ENCODE results near the gene ICAM1. TPM values are rescaled to one million over a fixed set of nuclear protein-coding genes. Genes with fewer than 3 reads are reported as not detected.

ICAM1 gene
- polyA plus RNA-seq, 1 donor (not counting 4 experiments of a cell fraction or from before 2014, with no cell fraction given): 0.30 TPM

DNA sequence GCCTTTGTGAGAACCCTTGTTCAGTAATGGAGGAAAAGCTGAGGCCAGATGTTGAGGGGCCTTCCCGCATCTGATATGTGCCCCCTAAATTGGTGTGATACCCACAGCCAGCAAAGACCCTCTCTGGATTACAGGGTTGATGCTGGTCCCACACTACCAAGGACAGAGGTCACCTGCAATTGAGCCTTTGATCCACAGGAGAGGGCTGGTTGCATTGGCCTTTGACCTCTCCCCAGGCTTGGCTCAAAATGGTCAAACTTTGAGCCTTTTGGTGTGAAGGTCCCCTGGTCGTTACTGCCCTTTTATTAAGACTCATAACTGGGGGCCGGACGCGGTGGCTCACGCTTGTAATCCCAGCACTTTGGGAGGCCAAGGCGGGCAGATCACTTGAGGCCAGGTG lies 27.3 kb upstream of the ICAM1 start:
- Histone ChIP-seq H2AFZ (ENCODE audit: control insufficient read depth, low read length) (no peak overlapping the region), H3K36me3 (ENCODE audit: control insufficient read depth in 2 of 2, extremely low read depth in 1 of 2, insufficient read depth in 2 of 2, low read length in 2 of 2) (no peaks in the 10 kb centered on the region), H3K9me3 (ENCODE audit: control insufficient read depth, low read depth, low read length) (no peaks in the 10 kb centered on the region), H3K79me2 (ENCODE audit: control insufficient read depth, insufficient read depth, low read length) (no peaks in the 10 kb centered on the region), H3K27me3 (ENCODE audit: control insufficient read depth, extremely low read depth, insufficient read depth, low read length) (no peaks in the 10 kb centered on the region), H3K9ac (ENCODE audit: control insufficient read depth, extremely low read depth, insufficient read depth, low read length) (no peak overlapping the region), H3K4me3 (ENCODE audit: control insufficient read depth in 2 of 3, extremely low read depth in 1 of 3, insufficient read depth in 2 of 3, low read depth in 1 of 3, low read length in 3 of 3) (no peak overlapping the region), H3K27ac (ENCODE audit: control insufficient read depth, insufficient read depth, low read length) (no peak overlapping the region), H3K9me1 (ENCODE audit: control insufficient read depth, extremely low read depth, insufficient read depth, low read length) (no peaks in the 10 kb centered on the region), H3K4me2 (ENCODE audit: control insufficient read depth, extremely low read depth, insufficient read depth, low read depth, low read length) (no peak overlapping the region), H3K4me1 (ENCODE audit: control insufficient read depth, extremely low read depth, insufficient read depth, low read length) (peaks cover 3% of the 10 kb centered on the region), H4K20me1 (ENCODE audit: control insufficient read depth, extremely low read depth, insufficient read depth, low read length) (no peaks in the 10 kb centered on the region)
- dilution Hi-C loops (cut with MboI; ENCODE audit: extremely low pct_ligation_motif_present, low sequenced_read_pairs): no loop called here
- TF ChIP-seq, protein P1, sequence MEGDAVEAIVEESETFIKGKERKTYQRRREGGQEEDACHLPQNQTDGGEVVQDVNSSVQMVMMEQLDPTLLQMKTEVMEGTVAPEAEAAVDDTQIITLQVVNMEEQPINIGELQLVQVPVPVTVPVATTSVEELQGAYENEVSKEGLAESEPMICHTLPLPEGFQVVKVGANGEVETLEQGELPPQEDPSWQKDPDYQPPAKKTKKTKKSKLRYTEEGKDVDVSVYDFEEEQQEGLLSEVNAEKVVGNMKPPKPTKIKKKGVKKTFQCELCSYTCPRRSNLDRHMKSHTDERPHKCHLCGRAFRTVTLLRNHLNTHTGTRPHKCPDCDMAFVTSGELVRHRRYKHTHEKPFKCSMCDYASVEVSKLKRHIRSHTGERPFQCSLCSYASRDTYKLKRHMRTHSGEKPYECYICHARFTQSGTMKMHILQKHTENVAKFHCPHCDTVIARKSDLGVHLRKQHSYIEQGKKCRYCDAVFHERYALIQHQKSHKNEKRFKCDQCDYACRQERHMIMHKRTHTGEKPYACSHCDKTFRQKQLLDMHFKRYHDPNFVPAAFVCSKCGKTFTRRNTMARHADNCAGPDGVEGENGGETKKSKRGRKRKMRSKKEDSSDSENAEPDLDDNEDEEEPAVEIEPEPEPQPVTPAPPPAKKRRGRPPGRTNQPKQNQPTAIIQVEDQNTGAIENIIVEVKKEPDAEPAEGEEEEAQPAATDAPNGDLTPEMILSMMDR (optimal IDR thresholded peaks at IDR 0.05 in 1 of 3, IDR thresholded peaks at IDR 0.05 in 1 of 3, conservative IDR thresholded peaks at IDR 0.05 in 1 of 3; ENCODE audit: extremely low read depth in 1 of 3, insufficient read depth in 2 of 3, low read length in 3 of 3): no peak
- no peak for TF ChIP-seq EZH2 (IDR thresholded peaks at IDR 0.05; ENCODE audit: low read length)
- FAIRE-seq: no peak
- no peak for DNase-seq (ENCODE audit: low read depth, low spot score)

DNA sequence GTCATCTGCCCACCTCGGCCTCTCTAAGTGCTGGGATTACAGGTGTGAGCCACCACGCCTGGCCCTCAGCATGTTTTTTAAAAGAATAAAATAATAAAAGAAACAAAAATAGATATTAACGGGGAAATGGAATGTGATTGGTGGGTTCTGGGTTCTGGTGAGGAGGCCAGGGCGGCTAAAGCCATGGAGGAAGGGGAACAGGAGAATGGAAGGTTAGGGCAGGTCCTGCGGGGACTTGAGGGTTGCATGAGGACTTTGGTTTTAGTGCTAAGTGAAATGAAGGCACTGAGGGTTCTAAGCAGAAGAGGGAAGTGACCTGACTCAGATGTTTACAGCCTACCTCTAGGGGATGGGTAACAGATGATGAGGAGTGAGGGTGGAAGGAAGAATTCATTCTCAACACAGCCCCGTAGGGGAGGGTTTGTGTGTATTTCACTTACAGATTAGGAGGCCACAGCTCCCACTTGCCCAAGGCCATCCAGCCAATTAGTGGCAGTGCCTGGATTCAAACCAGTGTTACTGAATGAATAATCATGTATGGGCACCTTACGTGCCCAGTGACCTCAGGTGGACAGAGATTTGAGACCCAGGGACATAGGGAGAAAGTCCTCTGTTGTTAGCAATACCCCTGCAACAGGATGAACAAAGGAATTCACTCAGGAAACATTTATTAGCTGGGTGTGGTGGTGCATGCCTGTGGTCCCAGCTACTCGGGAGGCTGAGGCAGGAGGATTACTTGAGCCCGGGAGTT lies 25.6 kb upstream of the ICAM1 start:
- H3K4me1 ChIP-seq (ENCODE audit: control insufficient read depth, extremely low read depth, insufficient read depth, low read length): peaks cover 7% of the 10 kb centered on the region
- TF ChIP-seq EZH2 (IDR thresholded peaks at IDR 0.05; ENCODE audit: low read length): no peak
- TF ChIP-seq, protein P1 (optimal IDR thresholded peaks at IDR 0.05 in 1 of 3, IDR thresholded peaks at IDR 0.05 in 1 of 3, conservative IDR thresholded peaks at IDR 0.05 in 1 of 3; ENCODE audit: extremely low read depth in 1 of 3, insufficient read depth in 2 of 3, low read length in 3 of 3): no peak
- no peaks in the 10 kb centered on the region for H3K27me3 ChIP-seq (ENCODE audit: control insufficient read depth, extremely low read depth, insufficient read depth, low read length)
- DNase-seq (ENCODE audit: low read depth, low spot score) (no peak), FAIRE-seq (no peak)
- no peak overlapping the region for H3K9ac ChIP-seq (ENCODE audit: control insufficient read depth, extremely low read depth, insufficient read depth, low read length)
- no peaks in the 10 kb centered on the region for H3K9me1 ChIP-seq (ENCODE audit: control insufficient read depth, extremely low read depth, insufficient read depth, low read length)
- no peaks in the 10 kb centered on the region for H3K79me2 ChIP-seq (ENCODE audit: control insufficient read depth, insufficient read depth, low read length)
- no peaks in the 10 kb centered on the region for H3K36me3 ChIP-seq (ENCODE audit: control insufficient read depth in 2 of 2, extremely low read depth in 1 of 2, insufficient read depth in 2 of 2, low read length in 2 of 2)
- no peaks in the 10 kb centered on the region for H3K9me3 ChIP-seq (ENCODE audit: control insufficient read depth, low read depth, low read length)
- no peak overlapping the region for H2AFZ ChIP-seq (ENCODE audit: control insufficient read depth, low read length)
- H3K27ac ChIP-seq (ENCODE audit: control insufficient read depth, insufficient read depth, low read length): no peak overlapping the region
- H3K4me3 ChIP-seq (ENCODE audit: control insufficient read depth in 2 of 3, extremely low read depth in 1 of 3, insufficient read depth in 2 of 3, low read depth in 1 of 3, low read length in 3 of 3): no peak overlapping the region
- H3K4me2 ChIP-seq (ENCODE audit: control insufficient read depth, extremely low read depth, insufficient read depth, low read depth, low read length): no peak overlapping the region
- H4K20me1 ChIP-seq (ENCODE audit: control insufficient read depth, extremely low read depth, insufficient read depth, low read length): no peaks in the 10 kb centered on the region
- dilution Hi-C loops (cut with MboI; ENCODE audit: extremely low pct_ligation_motif_present, low sequenced_read_pairs): no loop called here
